Measurements from ENCODE around the gene MLN. TPM values are rescaled to one million over a fixed set of nuclear protein-coding genes. Genes with fewer than 3 reads are reported as not detected.
A peak's percentile ranks its signal among the peaks of the same experiment; 100 is the strongest.

Gene MLN
- total RNA-seq, 1 experiment from 2014 or later, result not detected

DNA sequence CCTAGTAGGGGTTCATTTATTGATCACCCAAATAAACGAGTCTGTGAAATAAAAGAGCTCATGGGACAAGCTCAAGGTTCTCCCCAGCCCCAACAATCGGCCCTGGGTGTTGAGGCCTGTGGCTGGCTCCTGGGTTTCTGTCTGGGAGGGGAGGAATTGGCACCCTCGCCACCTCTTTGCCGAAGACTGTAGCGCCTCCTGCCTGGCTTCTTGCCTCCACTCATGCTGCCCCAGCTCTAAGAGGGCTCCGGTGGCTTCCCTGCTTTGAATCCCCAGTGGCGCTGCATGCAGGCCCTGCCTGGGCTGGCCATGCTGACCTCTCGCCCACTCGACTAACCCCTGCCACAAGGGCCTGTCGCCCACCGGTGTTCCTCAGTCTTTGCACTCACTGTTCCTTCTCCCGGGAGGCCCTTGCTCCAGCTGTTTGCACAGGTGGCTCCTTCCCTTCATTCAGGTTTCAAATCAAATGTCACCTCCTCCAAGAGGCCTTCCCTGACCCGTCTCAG is 5.4 kb downstream of the MLN start:
- in situ Hi-C loops (cut with HindIII; ENCODE audit: low pct_unique_long_range_greater_than_20kb, low sequenced_read_pairs), result no loop called here
- no peak for DNase-seq (ENCODE audit: low read depth)

DNA sequence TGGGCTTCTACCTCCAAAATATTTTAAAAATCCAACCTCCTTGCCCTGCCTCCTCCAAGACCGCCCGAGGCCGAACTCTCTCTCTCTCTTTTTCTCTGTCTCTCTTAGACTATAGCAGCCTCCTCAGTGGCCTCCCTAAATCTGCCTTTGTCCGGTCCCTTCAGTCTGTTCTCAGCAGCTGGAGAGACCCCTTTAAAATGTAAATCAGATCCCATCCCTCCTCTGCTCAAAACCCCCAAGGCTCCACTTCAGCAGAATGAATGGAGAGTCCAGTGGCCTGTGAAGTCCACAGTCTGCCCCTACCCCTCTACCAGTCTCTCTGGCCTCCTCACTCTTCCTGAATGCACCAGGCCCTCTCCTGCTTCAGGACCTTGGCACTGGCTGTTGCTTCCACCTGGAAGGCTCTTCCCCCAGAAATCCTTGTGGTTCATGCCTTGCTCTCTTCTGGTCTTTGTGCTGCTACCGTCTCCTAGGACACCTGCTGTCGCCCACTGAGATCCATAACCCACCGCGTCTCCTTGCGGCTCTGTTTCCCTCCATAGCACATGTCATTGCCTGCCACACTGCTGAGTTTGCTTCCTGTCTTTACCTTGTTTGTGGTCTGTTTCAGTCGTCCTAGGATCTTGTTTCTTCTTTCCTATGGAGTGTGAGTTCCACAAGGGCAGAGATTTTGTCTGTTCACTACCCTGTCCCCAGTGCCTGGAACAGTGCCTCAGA is 6.0 kb downstream of the MLN start:
- in situ Hi-C loops (cut with HindIII; ENCODE audit: low pct_unique_long_range_greater_than_20kb, low sequenced_read_pairs), result no loop called here
- no peak for DNase-seq (ENCODE audit: low read depth)

DNA sequence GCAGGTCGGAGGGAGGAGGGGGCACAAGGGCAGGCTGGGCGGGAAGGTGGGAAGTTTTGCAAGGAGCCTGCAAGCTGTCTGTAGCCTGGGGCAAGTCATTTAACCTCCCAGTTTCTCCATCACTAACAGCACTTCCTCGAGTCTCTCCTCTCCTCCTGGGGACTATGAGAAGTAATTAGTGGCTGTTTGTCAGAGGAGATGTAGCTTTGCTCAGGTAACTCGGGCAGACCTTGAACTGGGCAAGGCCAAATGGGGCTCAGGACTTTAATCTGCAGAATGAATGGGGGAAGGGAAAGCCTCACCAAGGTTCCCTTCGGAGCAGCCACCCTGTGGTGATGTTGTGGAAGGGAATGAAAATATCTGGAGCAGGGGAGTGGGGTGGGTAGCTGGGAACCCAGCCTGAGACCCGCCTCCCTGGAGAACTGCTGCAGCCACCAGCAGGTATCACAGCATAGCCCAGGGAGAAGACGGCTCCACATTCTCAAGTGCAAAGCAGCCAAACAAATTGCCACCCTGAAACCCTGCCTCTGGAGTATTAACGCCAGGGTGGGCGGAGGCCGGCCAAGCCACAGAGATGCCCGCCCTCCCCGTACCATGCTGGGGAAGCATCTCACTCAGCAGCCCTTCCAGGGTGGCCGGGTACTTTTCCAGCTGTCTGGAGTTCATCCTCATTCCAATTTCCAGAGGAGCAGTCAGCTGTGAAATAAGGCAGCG is 8.7 kb downstream of the MLN start:
- peak; percentile 55 for DNase-seq (ENCODE audit: low read depth)
- in situ Hi-C loops (cut with HindIII; ENCODE audit: low pct_unique_long_range_greater_than_20kb, low sequenced_read_pairs), result no loop called here

GRCh38 chr6:33792981-33793380 is 10.8 kb downstream of the MLN start:
- in situ Hi-C loops (cut with HindIII; ENCODE audit: low pct_unique_long_range_greater_than_20kb, low sequenced_read_pairs), result no loop called here
- no peak for DNase-seq (ENCODE audit: low read depth)

GRCh38 chr6:33791620-33792019 is 12.2 kb downstream of the MLN start:
- in situ Hi-C loops (cut with HindIII; ENCODE audit: low pct_unique_long_range_greater_than_20kb, low sequenced_read_pairs), result no loop called here
- DNase-seq (ENCODE audit: low read depth), result no peak

DNA sequence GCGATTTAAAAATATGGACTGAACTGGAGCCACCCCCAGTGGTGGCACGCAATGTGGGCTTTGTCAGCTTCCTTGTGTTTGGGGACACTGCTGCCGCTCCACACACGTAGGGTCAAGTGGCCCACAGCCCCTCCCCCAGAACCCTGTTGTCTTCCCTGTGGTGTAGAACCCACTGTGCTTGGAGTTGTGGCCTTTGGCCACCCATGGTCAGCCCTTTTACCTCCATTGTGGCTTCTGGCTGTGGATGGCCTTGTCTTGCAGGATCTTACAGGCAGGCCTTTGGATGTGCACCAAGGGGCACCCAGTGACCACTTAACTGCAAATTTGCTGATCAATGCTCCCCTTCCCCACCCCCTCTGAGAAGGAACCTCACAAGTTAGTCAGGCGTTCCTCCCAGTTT is 12.9 kb downstream of the MLN start:
- DNase-seq (ENCODE audit: low read depth), result no peak

DNA sequence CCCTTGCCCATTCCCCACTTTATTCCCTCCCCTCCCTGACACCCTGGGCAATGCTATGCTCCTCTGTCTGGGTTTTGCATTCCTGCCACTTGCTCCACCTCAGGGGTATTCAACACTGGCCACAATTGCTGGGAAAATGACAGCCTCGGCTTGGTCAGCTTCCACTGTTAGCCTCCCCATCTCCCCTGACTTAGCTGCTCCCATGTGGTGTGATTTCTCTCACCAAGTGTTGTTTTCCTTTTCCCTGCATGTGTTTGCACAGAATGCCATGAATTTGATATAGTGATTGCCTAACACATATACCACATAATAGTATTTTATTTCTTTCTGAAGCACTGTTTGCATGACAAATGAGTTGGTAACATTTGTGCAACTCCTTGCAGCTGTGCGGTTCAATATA is 13.4 kb downstream of the MLN start:
- in situ Hi-C loops (cut with HindIII; ENCODE audit: low pct_unique_long_range_greater_than_20kb, low sequenced_read_pairs), result no loop called here
- DNase-seq (ENCODE audit: low read depth), result no peak

More for the DNA sequence above, 12.9 kb downstream of the MLN start:
- in situ Hi-C loops (cut with HindIII; ENCODE audit: low pct_unique_long_range_greater_than_20kb, low sequenced_read_pairs), result no loop called here

GRCh38 chr6:33789550-33789895 is 14.3 kb downstream of the MLN start:
- no peak for DNase-seq (ENCODE audit: low read depth)
- in situ Hi-C loops (cut with HindIII; ENCODE audit: low pct_unique_long_range_greater_than_20kb, low sequenced_read_pairs), result no loop called here

GRCh38 chr6:33788694-33789549 is 14.9 kb downstream of the MLN start, which contains the start of gene LEMD2:
LEMD2 (minus strand) TSS chr6:33789130; CDS start chr6:33789116, 14 bp downstream.
- DNase-seq (ENCODE audit: low read depth), result peak; percentile 95
- in situ Hi-C loops (cut with HindIII; ENCODE audit: low pct_unique_long_range_greater_than_20kb, low sequenced_read_pairs), result no loop called here

DNA sequence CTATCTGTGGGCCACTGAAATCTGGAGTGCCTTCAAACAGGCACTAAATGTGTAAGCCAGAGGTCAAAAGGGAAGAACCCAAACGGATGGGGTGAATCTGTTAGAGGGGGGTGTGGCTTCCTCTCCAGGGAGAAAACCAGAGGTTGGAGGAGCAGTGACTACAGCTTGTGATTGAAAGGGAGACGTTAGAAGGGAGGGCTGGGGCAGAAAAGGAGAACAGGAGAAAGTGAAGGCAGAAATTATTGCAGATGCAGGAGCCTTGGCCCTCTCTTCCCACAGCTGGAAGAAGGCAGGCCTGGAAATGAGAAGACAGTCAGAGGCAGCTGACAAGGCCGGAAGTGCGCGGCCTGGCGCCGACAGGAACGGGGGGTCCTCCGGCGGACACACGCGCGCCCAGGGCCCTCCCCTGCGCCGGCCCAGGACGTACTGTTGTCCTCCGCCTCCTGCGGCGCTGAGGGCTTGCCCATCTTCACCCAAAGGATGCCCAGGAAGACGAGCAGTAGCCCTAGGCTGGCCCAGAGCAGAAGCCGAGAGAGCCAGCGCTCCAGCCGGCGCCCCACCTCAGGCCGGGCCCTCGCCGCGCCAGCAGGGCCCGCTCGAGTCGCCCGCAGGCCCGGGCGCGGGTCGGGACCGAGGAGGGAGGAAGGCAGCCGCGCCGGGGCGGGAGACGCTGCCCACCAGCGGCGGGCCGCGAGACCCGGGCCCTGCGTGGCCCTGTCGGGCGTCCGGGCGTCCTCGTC is 15.7 kb downstream of the MLN start:
- in situ Hi-C loops (cut with HindIII; ENCODE audit: low pct_unique_long_range_greater_than_20kb, low sequenced_read_pairs), result no loop called here
- peak; percentile 81 for DNase-seq (ENCODE audit: low read depth)

GRCh38 chr6:33787346-33787953 is 16.4 kb downstream of the MLN start:
- in situ Hi-C loops (cut with HindIII; ENCODE audit: low pct_unique_long_range_greater_than_20kb, low sequenced_read_pairs), result no loop called here
- DNase-seq (ENCODE audit: low read depth), result no peak

GRCh38 chr6:33786736-33787135 is 17.1 kb downstream of the MLN start:
- in situ Hi-C loops (cut with HindIII; ENCODE audit: low pct_unique_long_range_greater_than_20kb, low sequenced_read_pairs), result no loop called here
- no peak for DNase-seq (ENCODE audit: low read depth)

GRCh38 chr6:33785778-33786177 is 18.0 kb downstream of the MLN start:
- in situ Hi-C loops (cut with HindIII; ENCODE audit: low pct_unique_long_range_greater_than_20kb, low sequenced_read_pairs), result no loop called here
- DNase-seq (ENCODE audit: low read depth), result no peak

DNA sequence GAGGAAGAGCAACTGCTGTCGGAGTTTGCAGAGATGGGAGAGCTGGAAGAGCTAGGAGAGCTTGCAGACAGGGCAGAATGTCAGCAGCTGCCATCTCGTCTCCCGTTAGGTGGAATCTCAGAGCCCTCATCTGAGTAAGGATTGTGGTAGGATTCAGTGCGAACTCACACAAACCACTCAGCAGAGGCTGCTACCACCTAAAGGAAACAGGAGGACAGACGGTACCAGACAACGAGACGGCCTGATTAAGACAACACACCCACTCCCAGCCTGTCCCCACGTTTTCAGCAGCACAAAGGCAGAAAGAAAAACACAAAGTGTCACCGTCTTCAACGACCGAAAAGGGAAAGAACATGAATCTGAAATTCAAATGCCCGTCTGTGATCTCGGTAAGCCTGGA is 19.0 kb downstream of the MLN start:
- no peak for DNase-seq (ENCODE audit: low read depth)
- in situ Hi-C loops (cut with HindIII; ENCODE audit: low pct_unique_long_range_greater_than_20kb, low sequenced_read_pairs), result no loop called here

DNA sequence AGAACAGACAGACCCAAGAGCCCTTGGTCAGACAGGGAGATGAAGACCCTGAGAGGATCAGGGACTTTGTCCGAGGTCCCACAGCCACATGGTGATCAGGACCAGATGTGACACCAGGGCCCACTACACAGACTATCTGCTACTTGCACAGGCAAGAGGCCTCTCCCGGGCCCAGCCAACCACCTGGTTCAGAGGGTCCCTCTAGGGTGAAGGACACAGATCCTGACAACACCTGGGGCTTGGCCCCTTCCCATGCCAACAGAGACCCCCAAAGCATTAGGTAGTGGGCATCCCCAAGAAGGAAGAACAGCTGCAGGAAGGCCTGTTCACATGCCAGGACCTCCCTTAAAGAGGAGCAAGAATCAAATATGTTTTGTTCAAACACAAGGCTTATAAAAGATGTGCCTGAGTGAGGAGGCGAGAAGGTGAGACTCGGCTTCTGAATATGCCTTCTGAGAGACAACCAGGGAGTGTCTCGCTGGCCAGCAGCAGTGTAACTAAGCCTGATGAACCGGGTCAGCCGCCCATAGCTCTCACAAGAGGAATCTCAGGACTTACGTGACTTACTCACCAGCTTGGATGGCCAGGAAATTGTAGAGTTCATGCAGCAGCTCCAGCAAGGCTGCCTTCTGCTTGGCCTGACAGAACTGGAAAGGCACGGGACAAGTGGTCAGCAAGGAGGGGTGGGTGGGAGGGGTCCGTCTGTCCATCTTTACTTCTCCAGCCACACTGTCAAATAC is 19.9 kb downstream of the MLN start:
- no peak for DNase-seq (ENCODE audit: low read depth)
- in situ Hi-C loops (cut with HindIII; ENCODE audit: low pct_unique_long_range_greater_than_20kb, low sequenced_read_pairs), result no loop called here

- in situ Hi-C loops (cut with HindIII; ENCODE audit: low pct_unique_long_range_greater_than_20kb, low sequenced_read_pairs), result no loop called here
- DNase-seq (ENCODE audit: low read depth), result no peak
These were observed 21.2 kb downstream of the MLN start for GRCh38 chr6:33782561-33782960.
